Upper lobe of left lung (tissue), 4 donors: ENCODE data around the gene CFAP57.

ENCODE experiments used
- CTCF ChIP-seq, 6 experiments: fragments of 450-650 bp in 4 of 6; fragments of 200-600 bp in 2 of 6; sonication (generic) in 2 of 6; IDR thresholded peaks; one replicate each; pipeline ENCODE4 v1.5.1; 2016 to 2019; ENCODE audit warnings: antibody characterized with exemption in 6 of 6
- EP300 ChIP-seq, 4 donors: sonication (generic); formaldehyde crosslinking; IDR thresholded peaks; one replicate each; pipeline ENCODE4 v1.5.1; 2017; ENCODE audit warnings: antibody characterized with exemption in 4 of 4, control low read depth in 2 of 4
- POLR2A ChIP-seq, 4 donors: fragments of 450-650 bp; IDR thresholded peaks; one replicate each; pipeline ENCODE4 v1.5.1; 2016 to 2017; ENCODE audit warnings: antibody characterized with exemption in 4 of 4, mild to moderate bottlenecking in 2 of 4
- POLR2AphosphoS5 ChIP-seq, 2 donors: sonication (generic); formaldehyde crosslinking; IDR thresholded peaks; one replicate each; pipeline ENCODE4 v1.5.1; 2017; ENCODE audit warnings: antibody characterized with exemption in 2 of 2

DNA sequence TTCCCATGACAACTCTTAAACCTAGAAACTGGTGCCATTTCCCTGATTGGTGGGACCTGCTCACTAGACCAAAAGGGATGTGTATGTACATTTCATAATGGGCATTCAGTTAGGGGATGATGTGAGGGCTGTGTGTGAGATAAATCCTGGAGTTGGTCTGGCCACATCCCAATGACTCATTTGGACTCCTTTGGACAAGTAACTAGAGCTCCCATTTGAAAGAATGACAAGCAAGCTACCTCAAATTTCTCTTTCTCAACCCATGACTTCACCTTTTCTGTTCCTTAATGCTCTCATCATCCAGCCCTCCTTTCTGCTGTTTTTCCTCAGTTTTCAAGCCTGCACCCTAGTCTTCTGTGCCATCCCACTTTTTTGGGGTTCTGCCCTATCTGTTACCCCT, 27.9 kb upstream of the CFAP57 start:
- TF ChIP-seq CTCF (IDR thresholded peaks at IDR 0.05) (no peak), POLR2A (IDR thresholded peaks at IDR 0.05) (no peak), POLR2AphosphoS5 (IDR thresholded peaks at IDR 0.05) (no peak), EP300 (IDR thresholded peaks at IDR 0.05) (no peak)
